Measurements from ENCODE around the gene INSYN1. TPM values are rescaled to one million over a fixed set of nuclear protein-coding genes. Genes with fewer than 3 reads are reported as not detected.

Gene INSYN1
- polyA plus RNA-seq, 3 donors, result not detected

DNA sequence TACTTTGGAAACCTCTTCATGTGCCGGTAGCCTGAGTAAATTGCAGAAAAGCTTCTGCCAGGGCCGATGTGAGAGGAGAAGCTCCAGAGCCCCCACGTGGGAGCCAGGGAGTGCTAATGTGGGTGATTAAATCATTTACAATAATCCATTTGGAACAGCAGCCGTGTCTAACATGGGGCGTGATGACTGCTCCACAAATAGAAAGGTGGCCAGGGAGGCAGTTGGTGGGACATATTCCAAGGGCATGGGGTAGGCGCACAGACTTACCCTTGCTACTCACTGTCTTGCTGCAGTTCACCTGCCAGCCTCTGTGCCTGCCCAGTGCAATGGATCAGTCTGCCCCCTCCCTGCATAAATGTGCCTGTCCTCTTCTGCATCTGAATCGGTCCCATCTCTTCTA is 39.3 kb upstream of the INSYN1 start:
- Histone ChIP-seq H3K9ac (ENCODE audit: insufficient read depth, low read length, poor library complexity, severe bottlenecking) (no peak overlapping the region), H3K4me1 (ENCODE audit: control insufficient read depth in 1 of 2, insufficient read depth in 2 of 2, low read length in 2 of 2) (no peaks in the 10 kb centered on the region), H3K27me3 (ENCODE audit: control insufficient read depth in 2 of 2, insufficient read depth in 2 of 2, low read length in 2 of 2) (no peaks in the 10 kb centered on the region), H3K4me2 (replicated peaks; ENCODE audit: extremely low read depth, low read length, poor library complexity, severe bottlenecking) (no peak overlapping the region), H4K20me1 (ENCODE audit: insufficient read depth, low read length) (no peaks in the 10 kb centered on the region), H3K79me2 (ENCODE audit: insufficient read depth, low read length) (no peaks in the 10 kb centered on the region), H3K27ac (ENCODE audit: low read depth in 1 of 2, low read length in 2 of 2) (no peak overlapping the region), H3K9me3 (replicated peaks in 1 of 2; ENCODE audit: control insufficient read depth in 1 of 2, insufficient read depth in 1 of 2, low read length in 2 of 2) (no peaks in the 10 kb centered on the region), H3K4me3 (replicated peaks in 1 of 3; ENCODE audit: low read depth in 2 of 3, low read length in 3 of 3) (no peak overlapping the region), H2AFZ (ENCODE audit: insufficient read depth, low read depth, low read length, poor library complexity, severe bottlenecking) (no peak overlapping the region), H3K36me3 (replicated peaks in 1 of 2; ENCODE audit: control insufficient read depth in 1 of 2, insufficient read depth in 2 of 2, low read length in 2 of 2) (no peaks in the 10 kb centered on the region)
- Mint-ChIP-seq H3K36me3 (no peaks in the 10 kb centered on the region), H3K4me1 (no peaks in the 10 kb centered on the region), H3K9me3 (peaks cover 0 to 3% (median 0%) of the 10 kb centered on the region in 7 donors), H3K27ac (no peak overlapping the region), H3K4me3 (no peak overlapping the region), H3K27me3 (ENCODE audit: low read depth in 3 of 3) (peaks cover 3 to 8% (median 6%) of the 10 kb centered on the region in 3 donors)
- no peak for TF ChIP-seq CTCF (IDR thresholded peaks at IDR 0.05)
- no peak for DNase-seq
- intact Hi-C loops (cut with micrococcal nuclease), result no loop called here
- WGBS (ENCODE audit: insufficient coverage), result 88% methylated on average over 3 of the region's 7 CpGs

DNA sequence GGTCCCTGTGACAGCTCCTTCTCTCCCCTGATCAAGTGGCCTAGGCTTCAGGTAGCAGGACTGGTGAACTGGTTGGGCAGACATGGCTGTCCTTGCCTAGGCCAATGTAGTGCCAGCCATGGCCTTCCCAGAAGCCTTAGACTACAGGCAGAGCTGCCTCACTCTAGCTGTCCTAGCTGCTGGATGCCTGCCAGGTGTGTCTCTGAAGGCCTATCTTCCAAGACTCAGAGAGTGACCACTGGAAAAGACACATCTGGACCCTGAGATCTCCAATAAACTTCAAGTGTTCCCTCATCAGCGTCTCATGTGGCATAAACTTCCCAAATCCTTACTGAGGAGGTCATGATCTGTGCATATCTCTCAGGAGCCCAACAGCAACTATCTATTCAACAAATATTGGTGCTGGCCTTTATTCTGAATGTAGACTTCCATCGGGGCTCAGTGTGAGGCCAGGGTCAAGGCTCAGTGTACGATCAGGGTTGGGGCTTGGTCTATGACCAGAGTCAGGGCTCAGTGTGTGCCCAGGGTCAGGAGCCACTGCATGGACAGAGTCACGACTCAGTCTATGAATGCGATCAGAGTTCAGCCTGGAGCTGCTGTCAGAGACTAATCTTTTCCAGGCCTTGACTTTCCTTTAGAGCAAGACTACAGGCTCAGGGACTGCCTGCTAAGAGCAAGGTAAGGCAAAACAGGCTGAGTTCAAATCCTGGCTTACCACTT is 36.5 kb upstream of the INSYN1 start:
- DNase-seq, result no peak
- no peaks in the 10 kb centered on the region for H4K20me1 ChIP-seq (ENCODE audit: insufficient read depth, low read length)
- no peak for TF ChIP-seq CTCF (IDR thresholded peaks at IDR 0.05)
- Mint-ChIP-seq H3K9me3 (peaks cover 0 to 3% (median 0%) of the 10 kb centered on the region in 7 donors), H3K4me3 (no peak overlapping the region), H3K36me3 (no peaks in the 10 kb centered on the region), H3K4me1 (no peaks in the 10 kb centered on the region), H3K27me3 (ENCODE audit: low read depth in 3 of 3) (peaks cover 3 to 6% (median 6%) of the 10 kb centered on the region in 3 donors), H3K27ac (no peak overlapping the region)
- no peaks in the 10 kb centered on the region for H3K27me3 ChIP-seq (ENCODE audit: control insufficient read depth in 2 of 2, insufficient read depth in 2 of 2, low read length in 2 of 2)
- intact Hi-C loops (cut with micrococcal nuclease), result no loop called here
- no peak overlapping the region for H3K27ac ChIP-seq (ENCODE audit: low read depth in 1 of 2, low read length in 2 of 2)
- no peaks in the 10 kb centered on the region for H3K36me3 ChIP-seq (replicated peaks in 1 of 2; ENCODE audit: control insufficient read depth in 1 of 2, insufficient read depth in 2 of 2, low read length in 2 of 2)
- H2AFZ ChIP-seq (ENCODE audit: insufficient read depth, low read depth, low read length, poor library complexity, severe bottlenecking), result no peak overlapping the region
- 91% methylated on average over 5 of the region's 5 CpGs for WGBS (ENCODE audit: insufficient coverage)
- no peak overlapping the region for H3K9ac ChIP-seq (ENCODE audit: insufficient read depth, low read length, poor library complexity, severe bottlenecking)
- no peaks in the 10 kb centered on the region for H3K9me3 ChIP-seq (replicated peaks in 1 of 2; ENCODE audit: control insufficient read depth in 1 of 2, insufficient read depth in 1 of 2, low read length in 2 of 2)
- H3K4me1 ChIP-seq (ENCODE audit: control insufficient read depth in 1 of 2, insufficient read depth in 2 of 2, low read length in 2 of 2), result no peaks in the 10 kb centered on the region
- no peak overlapping the region for H3K4me2 ChIP-seq (replicated peaks; ENCODE audit: extremely low read depth, low read length, poor library complexity, severe bottlenecking)
- no peaks in the 10 kb centered on the region for H3K79me2 ChIP-seq (ENCODE audit: insufficient read depth, low read length)
- H3K4me3 ChIP-seq (replicated peaks in 1 of 3; ENCODE audit: low read depth in 2 of 3, low read length in 3 of 3), result no peak overlapping the region
